Neuron (in vitro differentiated cells): Measurements from ENCODE around the gene ATP2B1.

Experiments
- H2AFZ ChIP-seq: one replicate; pipeline ENCODE4 v1.6.1; 2013; ENCODE audit warnings: low read depth, mild to moderate bottlenecking, inconsistent platforms, low read length, moderate library complexity
- H3K27me3 ChIP-seq: one replicate; pipeline ENCODE4 v1.6.1; 2013; ENCODE audit warnings: low read length; ENCODE audit not compliant: insufficient read depth
- H3K36me3 ChIP-seq: one replicate; pipeline ENCODE4 v1.6.1; 2013; ENCODE audit warnings: low read length; ENCODE audit not compliant: insufficient read depth
- H3K4me1 ChIP-seq: one replicate; pipeline ENCODE4 v1.6.1; 2013; ENCODE audit warnings: low read length; ENCODE audit not compliant: insufficient read depth
- H3K4me3 ChIP-seq: 2 replicates; pipeline ENCODE4 v1.5.1; 2013; ENCODE audit warnings: mild to moderate bottlenecking, low read length, moderate library complexity
- H3K9me3 ChIP-seq: one replicate; pipeline ENCODE4 v1.6.1; 2013; ENCODE audit warnings: low read length

The ATP2B1 gene

GRCh38 chr12:89733579-89734201, 25.1 kb upstream of the ATP2B1 start:
- Histone ChIP-seq H3K36me3 (no peaks in the 10 kb centered on the region), H3K9me3 (no peaks in the 10 kb centered on the region), H2AFZ (no peak overlapping the region), H3K27me3 (no peaks in the 10 kb centered on the region), H3K4me3 (no peak overlapping the region), H3K4me1 (peaks cover 2% of the 10 kb centered on the region)

GRCh38 chr12:89732522-89732921, 23.9 kb upstream of the ATP2B1 start:
- peaks cover 2% of the 10 kb centered on the region for H3K4me1 ChIP-seq
- no peaks in the 10 kb centered on the region for H3K27me3 ChIP-seq
- H3K4me3 ChIP-seq = no peak overlapping the region
- H3K36me3 ChIP-seq = no peaks in the 10 kb centered on the region
- H2AFZ ChIP-seq = no peak overlapping the region
- H3K9me3 ChIP-seq = no peaks in the 10 kb centered on the region

- Histone ChIP-seq H3K27me3 (no peaks in the 10 kb centered on the region), H2AFZ (no peak overlapping the region), H3K4me3 (no peak overlapping the region), H3K4me1 (peaks cover 2% of the 10 kb centered on the region), H3K36me3 (no peaks in the 10 kb centered on the region), H3K9me3 (no peaks in the 10 kb centered on the region)
Observed at GRCh38 chr12:89731614-89732013, 23.0 kb upstream of the ATP2B1 start.

- H3K27me3 ChIP-seq = no peaks in the 10 kb centered on the region
- H3K9me3 ChIP-seq = no peaks in the 10 kb centered on the region
- H2AFZ ChIP-seq = no peak overlapping the region
- H3K36me3 ChIP-seq = no peaks in the 10 kb centered on the region
- peaks cover 2% of the 10 kb centered on the region for H3K4me1 ChIP-seq
- no peak overlapping the region for H3K4me3 ChIP-seq
Observed at GRCh38 chr12:89731089-89731488, 22.5 kb upstream of the ATP2B1 start.

- Histone ChIP-seq H3K36me3 (no peaks in the 10 kb centered on the region), H3K4me1 (peaks cover 2% of the 10 kb centered on the region), H2AFZ (no peak overlapping the region), H3K4me3 (no peak overlapping the region), H3K27me3 (no peaks in the 10 kb centered on the region), H3K9me3 (no peaks in the 10 kb centered on the region)
Observed at GRCh38 chr12:89729946-89730459, 21.4 kb upstream of the ATP2B1 start.

DNA sequence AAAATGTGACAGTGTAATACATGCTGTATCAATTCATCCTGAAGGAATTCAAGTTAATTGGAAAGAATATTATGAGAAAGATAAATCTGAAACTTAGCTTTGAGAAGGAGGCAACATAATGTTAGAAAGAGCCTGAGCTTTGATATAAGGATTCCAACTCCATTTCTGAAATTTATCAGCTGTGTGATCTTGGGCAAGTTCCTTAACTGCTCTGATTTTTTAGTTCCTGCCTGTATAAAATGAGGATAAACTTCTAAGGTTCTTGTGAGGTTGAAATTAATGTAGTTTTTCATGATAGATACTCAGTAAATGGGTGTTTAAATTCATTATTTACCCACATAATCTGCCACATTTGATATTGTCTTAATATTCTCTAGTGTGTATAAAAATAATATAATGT, 14.6 kb upstream of the ATP2B1 start:
- H3K27me3 ChIP-seq = no peaks in the 10 kb centered on the region
- H3K4me1 ChIP-seq = no peaks in the 10 kb centered on the region
- H3K4me3 ChIP-seq = no peak overlapping the region
- H3K9me3 ChIP-seq = no peaks in the 10 kb centered on the region
- no peaks in the 10 kb centered on the region for H3K36me3 ChIP-seq
- no peak overlapping the region for H2AFZ ChIP-seq

DNA sequence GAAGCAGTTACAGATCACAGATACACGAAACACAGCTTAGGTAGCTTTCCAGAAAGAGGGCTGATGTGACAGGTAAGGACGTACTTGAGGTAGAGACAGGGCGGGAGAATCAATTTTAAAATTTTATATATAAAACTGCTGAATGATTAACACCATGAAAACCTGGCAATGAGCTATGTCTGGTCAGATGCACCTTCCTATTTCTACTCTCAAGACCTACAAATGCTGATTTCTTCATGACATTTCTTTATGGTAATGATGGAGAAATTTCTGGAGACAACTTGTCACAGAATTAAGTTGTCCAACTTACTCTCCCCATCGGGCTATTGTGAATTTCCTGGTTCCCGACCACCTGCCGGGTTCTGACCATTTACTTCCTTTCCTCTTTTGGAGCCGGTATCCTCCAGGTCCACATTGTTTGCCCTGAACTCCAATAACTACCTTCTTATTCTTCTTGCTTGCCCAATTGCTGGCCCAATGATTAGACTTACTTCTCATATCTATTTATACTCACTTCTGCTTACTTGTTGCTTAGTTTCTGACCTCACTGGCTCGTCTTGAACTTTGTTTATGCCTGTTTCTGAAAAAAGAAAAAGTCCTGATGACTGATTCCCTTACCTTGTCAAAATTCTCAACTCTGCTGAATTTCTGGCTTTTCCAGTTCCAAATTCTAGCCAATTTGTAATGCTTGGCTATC, 12.8 kb upstream of the ATP2B1 start:
- Histone ChIP-seq H3K4me1 (no peaks in the 10 kb centered on the region), H3K4me3 (no peak overlapping the region), H3K36me3 (no peaks in the 10 kb centered on the region), H3K27me3 (no peaks in the 10 kb centered on the region), H3K9me3 (no peaks in the 10 kb centered on the region), H2AFZ (no peak overlapping the region)

GRCh38 chr12:89717759-89718523, 9.3 kb upstream of the ATP2B1 start:
- H3K4me3 ChIP-seq = no peak overlapping the region
- H3K9me3 ChIP-seq = peaks cover 9% of the 10 kb centered on the region
- no peak overlapping the region for H2AFZ ChIP-seq
- no peaks in the 10 kb centered on the region for H3K36me3 ChIP-seq
- H3K27me3 ChIP-seq = no peaks in the 10 kb centered on the region
- no peaks in the 10 kb centered on the region for H3K4me1 ChIP-seq

GRCh38 chr12:89712706-89713105, 4.1 kb upstream of the ATP2B1 start:
- Histone ChIP-seq H3K4me3 (no peak overlapping the region), H3K36me3 (no peaks in the 10 kb centered on the region), H3K9me3 (peaks cover 9% of the 10 kb centered on the region), H2AFZ (no peak overlapping the region), H3K4me1 (peaks cover 3% of the 10 kb centered on the region), H3K27me3 (no peaks in the 10 kb centered on the region)

DNA sequence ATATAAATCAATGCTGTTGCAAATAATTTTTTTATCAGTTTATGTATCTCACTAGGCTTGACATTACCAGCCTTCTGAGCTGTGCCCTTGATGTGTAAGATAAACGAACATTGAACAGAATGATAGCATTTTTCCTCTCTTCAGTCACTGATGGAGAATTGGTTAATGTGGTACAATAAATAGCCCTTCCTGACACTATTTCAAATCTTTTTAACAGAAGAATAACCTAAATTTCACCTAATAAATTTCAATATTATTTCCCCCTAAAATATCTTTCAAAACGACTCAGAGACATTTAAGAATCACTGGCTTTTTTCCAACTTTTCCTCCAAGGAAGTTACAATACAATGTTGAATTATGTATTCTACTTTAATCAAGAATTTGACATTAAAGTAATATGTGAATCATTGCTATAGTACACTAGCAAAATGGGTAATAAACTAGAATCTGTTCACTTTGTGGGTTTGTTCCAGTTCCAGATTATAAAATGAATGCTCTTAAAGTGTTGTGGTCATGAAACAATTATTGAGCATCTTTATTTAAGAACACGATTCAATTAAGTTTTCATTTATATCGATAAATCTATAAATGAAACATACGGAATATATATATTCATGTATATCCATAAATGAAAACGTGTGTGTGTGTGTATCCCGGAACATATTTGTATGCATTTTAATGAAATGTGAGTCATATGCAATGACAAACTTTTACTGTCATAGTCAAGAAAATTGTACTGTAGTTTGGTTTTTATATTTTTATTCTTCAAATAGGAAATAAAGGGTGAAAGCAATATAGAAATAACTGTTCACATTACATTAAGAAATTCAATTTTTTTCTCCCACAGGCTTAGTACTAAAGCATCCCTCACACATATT, 2.5 kb upstream of the ATP2B1 start:
- Histone ChIP-seq H3K36me3 (no peaks in the 10 kb centered on the region), H3K9me3 (peaks cover 9% of the 10 kb centered on the region), H3K27me3 (no peaks in the 10 kb centered on the region), H2AFZ (peak overlapping the region; percentile 83), H3K4me3 (peak overlapping the region; percentile 73), H3K4me1 (peaks cover 14% of the 10 kb centered on the region)

DNA sequence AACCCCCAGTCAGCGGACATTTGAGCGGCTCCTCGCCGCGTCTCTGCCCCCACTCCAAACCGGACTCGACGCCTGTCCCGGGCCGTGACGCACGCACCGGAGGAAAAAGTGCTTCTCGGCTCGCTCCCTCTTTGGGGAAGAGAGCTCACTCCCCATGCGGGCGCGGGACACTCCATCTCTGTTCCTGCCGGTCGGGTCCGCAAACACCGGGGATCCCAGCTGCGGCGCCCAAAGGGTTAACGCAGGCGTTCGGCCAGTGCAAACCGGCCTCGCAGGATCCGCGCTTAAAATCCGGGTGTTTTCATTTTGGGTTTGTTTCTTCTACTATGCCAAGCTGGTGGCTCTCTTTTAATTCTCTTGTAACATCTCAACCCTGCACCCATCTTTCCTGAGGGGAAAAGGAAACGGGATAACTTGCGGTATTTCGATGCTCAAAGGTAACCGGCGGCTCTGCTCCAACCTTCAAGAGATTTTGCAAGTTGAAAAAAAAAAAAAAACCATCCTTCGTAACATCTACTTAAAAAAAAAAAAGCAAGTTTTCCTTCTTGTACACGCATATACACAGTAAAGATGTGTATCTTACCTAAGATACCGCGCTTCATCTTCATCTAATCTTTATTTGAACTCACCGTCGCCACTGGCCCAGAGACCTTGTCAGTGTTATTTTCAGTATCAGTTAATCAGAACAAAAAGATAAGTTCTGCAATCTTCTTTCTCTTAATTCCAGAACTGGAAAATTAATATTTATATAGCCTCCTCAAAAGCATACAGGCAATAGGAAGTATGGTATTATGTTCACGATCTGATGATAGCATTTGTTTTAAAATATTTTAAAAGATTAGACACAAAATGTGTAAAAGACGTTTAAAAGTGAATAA, 1.6 kb upstream of the ATP2B1 start:
- no peaks in the 10 kb centered on the region for H3K36me3 ChIP-seq
- H3K9me3 ChIP-seq = peaks cover 7% of the 10 kb centered on the region
- H3K4me1 ChIP-seq = peaks cover 20% of the 10 kb centered on the region
- no peaks in the 10 kb centered on the region for H3K27me3 ChIP-seq
- peak overlapping the region; percentile 73 for H3K4me3 ChIP-seq
- peak overlapping the region; percentile 83 for H2AFZ ChIP-seq
